ENCODE results near the gene TBXA2R.
"Not testable (repeated sequence)": the region's sequence is repeated elsewhere in the genome, so short reads cannot be mapped to it uniquely, and the experiment has no call there.

Gene TBXA2R

DNA sequence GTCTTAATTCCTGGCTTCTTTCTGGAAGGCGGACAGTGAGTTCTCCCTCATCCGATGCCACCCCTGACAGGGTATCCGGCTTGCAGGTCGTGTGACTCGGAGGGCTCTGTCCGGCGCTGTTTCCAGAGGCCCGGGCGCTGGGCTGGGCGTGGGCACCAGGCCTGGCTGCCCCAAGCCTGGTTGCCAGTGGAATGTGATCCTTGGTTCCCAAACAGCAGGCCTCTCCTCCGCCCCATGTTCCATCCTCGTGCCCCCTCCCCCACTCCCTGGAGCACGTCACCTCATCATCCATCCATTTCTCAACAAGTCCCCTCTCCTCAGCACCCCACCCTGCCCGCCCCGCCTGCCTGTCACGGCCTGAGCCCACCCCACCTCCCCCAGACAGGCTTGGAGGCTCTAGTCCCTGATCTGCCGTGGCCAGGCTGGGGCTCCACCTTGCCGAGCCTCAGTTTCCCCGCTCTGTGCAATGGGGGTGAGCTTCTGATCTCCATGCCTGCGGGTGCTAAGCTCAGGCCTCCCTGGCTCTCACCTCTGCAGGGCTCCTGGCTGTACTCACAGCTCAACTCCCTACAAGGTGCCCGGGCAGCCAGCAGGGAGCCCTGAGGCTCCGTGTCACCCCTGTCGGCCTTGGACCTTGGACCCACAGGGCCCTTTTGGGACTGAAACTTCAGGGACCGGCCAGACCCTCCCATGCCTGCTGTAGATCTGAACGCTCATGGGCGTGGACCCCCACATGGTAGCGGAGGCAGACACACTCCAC is 2.3 kb downstream of the TBXA2R start:
- DNase-seq, result no peak

- DNase-seq, result no peak
Observed at GRCh38 chr19:3603121-3603811, 3.4 kb downstream of the TBXA2R start.

GRCh38 chr19:3601021-3601420 is 5.7 kb downstream of the TBXA2R start:
- DNase-seq, result no peak

DNA sequence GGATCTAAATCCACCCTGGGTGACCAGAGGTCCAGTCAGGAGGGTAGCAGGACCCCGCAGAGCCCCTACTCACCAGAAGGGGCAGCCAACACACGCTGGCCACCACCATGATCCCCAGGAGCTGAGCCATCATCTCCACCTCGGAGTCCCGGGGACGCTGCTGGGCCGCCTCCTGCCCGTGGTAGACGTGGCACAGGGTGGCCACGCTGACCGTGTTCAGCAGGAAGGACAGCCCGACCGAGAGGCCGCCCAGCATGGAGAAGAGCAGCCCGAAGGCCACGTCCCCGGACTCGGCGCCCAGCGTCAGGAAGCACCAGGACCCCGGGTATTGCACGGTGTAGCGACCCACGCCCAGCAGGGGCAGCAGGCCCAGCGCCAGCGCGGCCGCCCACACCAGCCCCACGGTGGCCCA is 6.9 kb downstream of the TBXA2R start:
- DNase-seq, result no peak

GRCh38 chr19:3595521-3596061 is 11.1 kb downstream of the TBXA2R start:
- DNase-seq, result no peak

GRCh38 chr19:3593156-3593555 is 13.5 kb downstream of the TBXA2R start:
- no peak for DNase-seq

DNA sequence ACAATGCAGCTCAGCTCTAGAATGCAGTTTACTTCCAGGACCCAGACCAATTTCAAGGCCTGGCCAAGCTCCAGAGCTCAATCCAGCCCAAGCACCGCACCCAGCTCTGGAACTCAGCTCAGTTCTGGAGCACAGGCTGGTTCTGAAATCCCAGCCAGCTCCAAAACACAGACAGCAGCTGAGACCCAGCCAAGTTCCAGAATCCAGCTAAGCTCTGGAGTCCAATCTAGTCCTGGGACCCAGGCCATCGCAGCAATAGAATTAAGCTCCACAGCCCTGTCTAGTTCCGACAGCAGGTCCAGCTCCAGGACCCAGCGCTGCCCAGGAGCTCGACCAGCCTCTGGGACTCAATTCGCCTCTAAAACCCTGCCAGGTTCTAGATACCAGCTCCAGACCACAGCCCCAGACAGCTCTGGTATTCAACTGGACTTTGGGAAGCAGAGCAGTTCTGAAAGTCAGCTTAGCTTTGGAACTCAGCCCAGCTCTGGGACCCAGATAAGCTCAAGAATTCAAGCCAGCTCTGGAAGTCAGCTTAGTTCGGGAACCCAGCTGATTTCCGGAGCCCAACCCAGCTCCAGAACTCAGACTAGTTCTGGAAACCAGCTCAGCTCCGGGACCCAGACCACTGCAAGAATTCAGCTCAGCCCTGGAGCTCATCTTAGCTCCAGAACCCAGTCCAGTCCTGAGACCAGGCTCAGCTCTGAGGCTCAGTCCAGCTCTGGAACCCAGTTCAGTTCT is 14.6 kb downstream of the TBXA2R start:
- DNase-seq, result no peak

- DNase-seq, result no peak
Observed at GRCh38 chr19:3590991-3591659, 15.6 kb downstream of the TBXA2R start.

DNA sequence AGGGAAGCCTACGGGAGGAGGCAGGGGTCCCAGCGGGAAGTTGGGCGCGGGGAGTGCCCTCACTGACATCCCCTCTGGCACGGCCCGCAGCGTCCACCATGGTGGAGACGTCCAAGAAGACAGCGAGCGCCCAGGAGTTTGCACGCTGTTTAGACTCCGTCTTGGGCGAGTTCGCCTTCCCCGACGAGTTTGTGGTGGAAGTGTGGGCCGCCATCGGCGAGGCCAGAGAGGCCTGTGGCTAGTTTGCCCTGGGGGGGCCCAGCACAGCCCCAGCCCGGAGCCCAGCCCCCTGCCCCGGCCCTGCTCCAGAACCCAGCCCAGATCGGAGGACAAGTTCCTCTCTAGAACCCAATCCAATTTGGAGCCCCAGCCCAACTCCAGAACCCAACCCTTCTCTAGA is 16.7 kb downstream of the TBXA2R start:
- DNase-seq, result no peak

- DNase-seq, result no peak
Observed at GRCh38 chr19:3589439-3589838, 17.2 kb downstream of the TBXA2R start.

GRCh38 chr19:3586707-3587346 is 19.8 kb downstream of the TBXA2R start:
- no peak for DNase-seq

DNA sequence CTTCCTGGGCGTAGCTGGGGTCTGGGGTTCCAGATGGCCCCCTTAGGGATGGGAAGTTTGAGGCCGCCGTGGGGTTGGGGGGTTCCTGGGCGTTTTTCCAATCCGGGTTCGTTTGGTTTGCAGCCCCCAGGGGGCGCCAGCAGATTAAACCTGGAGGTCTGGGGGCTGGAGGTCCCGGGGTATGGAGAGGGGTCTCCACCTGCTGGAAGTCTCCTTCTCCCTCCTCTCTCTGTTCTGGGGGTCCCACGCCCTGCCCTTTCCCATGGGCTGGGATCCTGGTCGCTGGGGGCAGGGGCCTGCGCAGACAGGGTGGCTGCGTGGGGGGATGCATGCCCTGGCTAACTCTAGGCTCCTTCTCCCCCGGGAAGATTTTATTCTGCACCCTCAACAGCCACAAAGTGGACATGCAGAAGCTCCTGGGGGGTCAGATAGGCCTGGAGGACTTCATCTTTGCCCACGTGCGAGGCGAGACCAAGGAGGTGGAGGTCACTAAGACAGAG is 20.5 kb downstream of the TBXA2R start:
- no peak for DNase-seq

DNA sequence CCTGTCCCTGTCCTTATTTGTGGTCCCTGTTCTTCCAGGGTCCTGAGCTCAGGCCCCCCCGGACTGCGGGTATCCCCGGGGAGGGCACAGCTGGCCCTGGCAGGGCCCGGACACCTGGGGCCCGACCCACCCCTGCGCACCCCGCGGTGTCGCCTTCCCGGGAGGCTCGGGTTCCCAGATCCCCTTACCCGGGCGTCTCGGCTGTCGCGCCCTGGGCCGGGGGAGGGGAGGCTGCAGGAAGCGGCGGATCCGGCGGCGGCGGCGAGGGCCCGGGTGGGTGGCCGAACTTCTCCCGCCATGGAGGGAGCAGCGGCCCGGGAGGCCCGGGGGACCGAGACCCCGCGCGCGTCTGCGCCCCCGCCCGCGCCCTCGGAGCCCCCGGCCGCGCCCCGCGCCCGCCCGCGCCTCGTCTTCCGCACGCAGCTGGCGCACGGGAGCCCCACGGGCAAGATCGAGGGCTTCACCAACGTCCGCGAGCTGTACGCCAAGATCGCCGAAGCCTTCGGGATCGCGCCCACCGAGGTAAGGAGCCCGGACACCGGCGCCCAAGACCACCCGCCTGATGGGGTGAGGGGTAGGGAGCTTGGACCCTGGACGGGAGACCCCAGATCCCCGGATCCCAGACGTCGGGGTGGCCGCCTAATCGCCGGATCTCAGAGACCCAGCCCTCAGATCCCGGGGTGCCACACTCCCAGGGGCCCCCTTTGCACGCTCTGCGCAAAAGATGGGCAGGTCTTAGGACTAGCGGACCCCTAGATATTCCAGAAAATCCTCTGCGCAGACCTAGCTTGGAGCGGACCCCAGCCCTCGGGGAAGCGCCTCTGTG is 21.2 kb downstream of the TBXA2R start, which contains the start of gene GIPC3:
GIPC3 (plus strand) TSS at position 178 of the 826 bp plus-strand sequence; CDS start at position 298, 120 bp downstream.
- DNase-seq, result no peak

DNA sequence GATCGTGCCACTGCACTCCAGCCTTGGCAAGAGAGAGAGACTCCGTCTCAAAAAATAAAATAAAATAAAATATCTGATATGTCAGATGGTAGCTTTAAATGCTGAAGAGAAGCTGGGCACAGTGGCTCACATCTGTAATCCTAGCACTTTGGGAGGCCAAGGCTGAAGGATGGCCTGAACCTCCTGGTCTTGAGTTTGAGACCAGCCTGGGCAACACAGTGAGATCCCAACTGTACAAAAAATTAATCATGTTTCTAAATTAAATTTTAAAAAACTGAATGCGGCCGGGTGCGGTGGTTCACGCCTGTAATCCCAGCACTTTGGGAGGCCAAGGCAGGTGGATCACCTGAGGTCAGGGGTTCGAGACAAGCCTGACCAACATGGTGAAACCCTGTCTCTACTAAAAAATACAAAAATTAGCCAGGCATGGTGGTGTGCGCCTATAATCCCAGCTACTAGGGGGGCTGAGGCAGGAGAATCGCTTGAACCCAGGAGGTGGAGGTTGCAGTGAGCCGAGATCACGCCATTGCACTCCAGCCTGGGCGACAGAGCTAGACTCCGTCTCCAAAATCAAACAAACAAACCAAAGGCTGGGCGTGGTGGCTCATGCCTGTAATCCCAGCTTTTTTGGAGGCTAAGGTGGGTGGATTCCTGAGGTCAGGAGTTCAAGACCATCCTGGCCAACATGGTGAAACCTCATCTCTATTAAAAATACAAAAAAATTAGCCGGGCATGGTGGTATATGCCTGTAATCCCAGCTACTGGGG is 22.5 kb downstream of the TBXA2R start:
- not testable (repeated sequence) for DNase-seq

- not testable (repeated sequence) for DNase-seq
Observed at GRCh38 chr19:3581792-3582191, 24.9 kb downstream of the TBXA2R start.

DNA sequence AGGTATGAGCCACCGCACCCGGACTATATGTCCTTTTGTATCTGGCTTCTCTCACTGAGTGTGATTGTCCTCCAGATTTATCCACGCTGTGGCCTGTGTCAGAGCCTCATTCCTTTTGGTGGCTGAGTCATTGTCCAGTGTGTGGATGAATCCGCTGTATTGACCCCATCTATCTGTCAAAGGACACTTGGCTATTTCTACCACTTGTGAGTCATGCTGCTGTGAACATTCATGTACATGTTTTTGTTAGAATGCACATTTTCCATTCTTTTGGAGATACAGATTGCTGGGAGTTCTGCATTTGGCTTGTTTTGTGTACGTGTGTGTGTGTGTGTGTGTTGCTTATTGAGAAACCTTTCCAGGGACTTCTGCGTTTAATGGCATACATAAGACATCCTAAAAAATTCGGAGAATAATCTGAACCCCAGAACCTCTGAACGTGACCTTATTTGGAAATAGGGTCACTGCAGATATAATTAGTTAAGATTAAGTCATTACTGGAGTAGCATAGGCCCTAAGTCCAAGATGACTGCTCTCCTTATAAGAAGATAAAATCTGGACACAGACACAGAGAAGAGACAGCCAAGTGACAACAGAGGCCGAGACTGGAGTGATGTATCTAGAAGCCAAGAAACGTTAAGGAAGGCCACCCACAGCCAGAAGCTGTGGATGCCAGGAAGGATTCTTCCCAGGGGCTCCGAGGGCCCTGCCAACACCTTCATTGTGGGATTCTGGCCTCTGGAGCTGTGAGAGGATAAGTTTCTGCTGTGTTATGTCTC is 26.3 kb downstream of the TBXA2R start:
- peak; percentile 97 for DNase-seq

DNA sequence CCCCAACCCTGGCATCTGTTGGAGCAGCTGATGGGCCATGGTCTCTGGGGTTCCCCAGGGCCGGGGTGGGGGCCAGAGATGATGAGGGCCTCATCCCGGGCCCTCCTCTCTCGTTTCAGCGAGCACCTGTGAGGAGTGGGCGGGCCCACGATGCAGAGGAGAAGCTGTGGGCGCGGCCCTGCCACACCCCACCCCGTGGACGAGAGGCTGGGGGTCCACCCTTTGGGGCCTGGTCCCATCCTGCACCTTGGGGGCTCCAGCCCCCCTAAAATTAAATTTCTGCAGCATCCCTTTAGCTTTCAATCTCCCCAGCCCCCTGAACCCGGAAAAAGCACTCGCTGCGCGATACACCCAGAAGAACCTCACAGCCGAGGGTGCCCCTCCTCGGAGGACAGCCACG is 28.3 kb downstream of the TBXA2R start:
- no peak for DNase-seq

GRCh38 chr19:3577723-3578344 is 28.8 kb downstream of the TBXA2R start:
- DNase-seq, result no peak

Measured in HCEC 1CT (cell line).